Osteocyte (in vitro differentiated cells): ENCODE results near the gene TBX21. TPM values are rescaled to one million over a fixed set of nuclear protein-coding genes. Genes with fewer than 3 reads are reported as not detected.

Experiments used
- DNase-seq: peaks from one replicate; pipeline ENCODE4 v3.0.0; 2021; ENCODE audit warnings: mixed read lengths; ENCODE audit not compliant: unreplicated experiment; ENCODE audit errors: extremely low spot score
- H3K27ac Mint-ChIP-seq: one replicate; pipeline ENCODE4 v1.8.0; 2021; ENCODE audit warnings: mild to moderate bottlenecking, mixed read lengths; ENCODE audit not compliant: unreplicated experiment
- H3K27me3 Mint-ChIP-seq: one replicate; pipeline ENCODE4 v1.8.0; 2021; ENCODE audit warnings: mixed read lengths; ENCODE audit not compliant: unreplicated experiment
- H3K36me3 Mint-ChIP-seq: one replicate; pipeline ENCODE4 v1.8.0; 2021; ENCODE audit warnings: mixed read lengths; ENCODE audit not compliant: unreplicated experiment
- H3K4me1 Mint-ChIP-seq: one replicate; pipeline ENCODE4 v1.8.0; 2021; ENCODE audit warnings: mixed read lengths; ENCODE audit not compliant: unreplicated experiment
- H3K4me3 Mint-ChIP-seq: one replicate; pipeline ENCODE4 v1.8.0; 2021; ENCODE audit warnings: mild to moderate bottlenecking, moderate library complexity, mixed read lengths; ENCODE audit not compliant: unreplicated experiment
- H3K9me3 Mint-ChIP-seq: one replicate; pipeline ENCODE4 v1.8.0; 2021; ENCODE audit warnings: mixed read lengths; ENCODE audit not compliant: unreplicated experiment
- total RNA-seq: library from RNA; stranded (reverse); gene quantifications from 2 replicates; pipeline ENCODE4 v1.2.1, GENCODE V29; 2021
- TF ChIP-seq, protein P1 (sequence below): fragments of 200-600 bp; sonication (generic); IDR thresholded peaks from 2 replicates; pipeline ENCODE4 v1.5.0; 2021; ENCODE audit warnings: antibody characterized with exemption, mild to moderate bottlenecking, moderate library complexity

The TBX21 gene
- total RNA-seq, 1 donor from 2014 or later = not detected

DNA sequence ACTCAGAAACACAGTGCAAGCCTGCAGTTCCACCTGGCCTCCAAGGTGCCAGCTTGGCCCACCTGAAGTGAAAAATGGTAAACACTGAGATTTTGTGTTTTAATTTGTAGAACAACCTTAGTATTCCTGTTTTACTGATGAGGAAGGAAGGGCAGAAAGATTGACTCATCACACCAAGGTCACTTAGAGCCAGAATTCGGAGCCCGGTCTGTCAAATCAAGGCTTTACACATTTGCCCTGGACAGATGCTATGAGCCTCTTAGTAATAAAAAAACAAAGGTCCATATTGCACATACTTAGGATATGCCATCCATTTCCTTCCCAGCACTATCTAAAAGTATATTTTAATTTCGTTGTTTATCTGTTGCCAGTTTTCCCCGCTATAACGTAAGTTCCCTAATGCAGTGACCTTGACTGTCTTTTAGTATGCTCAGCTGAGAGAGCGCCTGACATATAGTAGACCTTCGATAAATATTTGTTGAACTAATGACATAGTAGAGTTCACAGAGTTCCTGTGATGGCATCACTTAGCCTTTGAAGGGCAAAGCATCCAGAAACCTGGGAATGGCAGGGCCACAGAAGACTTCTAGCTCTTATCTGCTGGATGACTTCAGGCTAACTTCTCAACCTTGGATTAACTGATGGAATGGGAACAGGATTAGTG, 46.2 kb upstream of the TBX21 start:
- DNase-seq = no peak
- no peaks in the 10 kb centered on the region for H3K4me1 Mint-ChIP-seq
- H3K36me3 Mint-ChIP-seq = peaks cover 34% of the 10 kb centered on the region
- no peaks in the 10 kb centered on the region for H3K9me3 Mint-ChIP-seq
- no peak overlapping the region for H3K27ac Mint-ChIP-seq
- H3K4me3 Mint-ChIP-seq = no peak overlapping the region
- no peaks in the 10 kb centered on the region for H3K27me3 Mint-ChIP-seq
- TF ChIP-seq, protein P1, sequence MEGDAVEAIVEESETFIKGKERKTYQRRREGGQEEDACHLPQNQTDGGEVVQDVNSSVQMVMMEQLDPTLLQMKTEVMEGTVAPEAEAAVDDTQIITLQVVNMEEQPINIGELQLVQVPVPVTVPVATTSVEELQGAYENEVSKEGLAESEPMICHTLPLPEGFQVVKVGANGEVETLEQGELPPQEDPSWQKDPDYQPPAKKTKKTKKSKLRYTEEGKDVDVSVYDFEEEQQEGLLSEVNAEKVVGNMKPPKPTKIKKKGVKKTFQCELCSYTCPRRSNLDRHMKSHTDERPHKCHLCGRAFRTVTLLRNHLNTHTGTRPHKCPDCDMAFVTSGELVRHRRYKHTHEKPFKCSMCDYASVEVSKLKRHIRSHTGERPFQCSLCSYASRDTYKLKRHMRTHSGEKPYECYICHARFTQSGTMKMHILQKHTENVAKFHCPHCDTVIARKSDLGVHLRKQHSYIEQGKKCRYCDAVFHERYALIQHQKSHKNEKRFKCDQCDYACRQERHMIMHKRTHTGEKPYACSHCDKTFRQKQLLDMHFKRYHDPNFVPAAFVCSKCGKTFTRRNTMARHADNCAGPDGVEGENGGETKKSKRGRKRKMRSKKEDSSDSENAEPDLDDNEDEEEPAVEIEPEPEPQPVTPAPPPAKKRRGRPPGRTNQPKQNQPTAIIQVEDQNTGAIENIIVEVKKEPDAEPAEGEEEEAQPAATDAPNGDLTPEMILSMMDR = no peak

DNA sequence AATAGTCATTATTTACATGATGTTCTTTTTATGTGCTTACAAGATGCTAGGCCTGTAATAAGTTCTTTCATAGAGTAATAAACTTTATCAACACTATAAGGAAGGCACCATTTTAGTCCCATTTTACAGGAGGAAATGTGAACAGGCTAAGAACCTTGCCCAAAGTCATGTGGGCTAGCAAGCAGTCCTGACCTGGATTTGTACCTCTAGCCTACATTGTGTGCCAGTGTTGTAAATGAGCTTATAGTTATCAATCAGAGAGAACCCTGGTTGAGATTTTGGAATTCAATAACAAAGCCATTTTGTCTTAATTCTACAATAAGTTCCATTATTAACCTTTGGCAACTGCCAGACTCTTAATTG, 45.7 kb upstream of the TBX21 start:
- Mint-ChIP-seq H3K9me3 (no peaks in the 10 kb centered on the region), H3K4me3 (no peak overlapping the region), H3K36me3 (peaks cover 29% of the 10 kb centered on the region), H3K27ac (no peak overlapping the region), H3K27me3 (no peaks in the 10 kb centered on the region), H3K4me1 (no peaks in the 10 kb centered on the region)
- no peak for DNase-seq
- TF ChIP-seq, protein P1 = no peak

DNA sequence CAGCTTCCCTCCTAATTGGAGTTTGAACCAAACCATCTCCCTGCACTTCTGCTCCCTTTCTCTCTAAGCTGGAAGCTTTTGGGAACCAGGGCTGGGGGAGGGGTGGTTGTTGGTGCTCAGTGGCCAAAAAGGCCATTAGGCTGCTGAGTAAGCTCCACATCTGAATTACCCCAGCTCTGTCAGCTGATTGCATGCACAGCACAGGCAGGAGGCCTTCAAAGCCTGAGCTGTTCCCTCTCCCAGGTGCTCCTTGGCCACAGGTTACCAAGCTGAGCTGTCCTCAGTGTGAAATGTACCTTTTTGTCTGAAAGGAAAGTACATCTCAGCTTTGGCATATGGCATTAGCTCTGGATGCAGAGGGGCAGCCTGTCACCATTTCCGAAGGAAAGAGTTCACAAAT, 45.3 kb upstream of the TBX21 start:
- no peaks in the 10 kb centered on the region for H3K27me3 Mint-ChIP-seq
- DNase-seq = no peak
- peaks cover 24% of the 10 kb centered on the region for H3K36me3 Mint-ChIP-seq
- TF ChIP-seq, protein P1 = no peak
- H3K9me3 Mint-ChIP-seq = no peaks in the 10 kb centered on the region
- H3K27ac Mint-ChIP-seq = no peak overlapping the region
- no peak overlapping the region for H3K4me3 Mint-ChIP-seq
- H3K4me1 Mint-ChIP-seq = peaks cover 3% of the 10 kb centered on the region

- Mint-ChIP-seq H3K4me3 (no peak overlapping the region), H3K27ac (no peak overlapping the region), H3K36me3 (peaks cover 5% of the 10 kb centered on the region), H3K27me3 (no peaks in the 10 kb centered on the region), H3K4me1 (peaks cover 14% of the 10 kb centered on the region), H3K9me3 (no peaks in the 10 kb centered on the region)
- no peak for DNase-seq
- TF ChIP-seq, protein P1 = no peak
Observed at GRCh38 chr17:47690121-47690520, 42.9 kb upstream of the TBX21 start.

DNA sequence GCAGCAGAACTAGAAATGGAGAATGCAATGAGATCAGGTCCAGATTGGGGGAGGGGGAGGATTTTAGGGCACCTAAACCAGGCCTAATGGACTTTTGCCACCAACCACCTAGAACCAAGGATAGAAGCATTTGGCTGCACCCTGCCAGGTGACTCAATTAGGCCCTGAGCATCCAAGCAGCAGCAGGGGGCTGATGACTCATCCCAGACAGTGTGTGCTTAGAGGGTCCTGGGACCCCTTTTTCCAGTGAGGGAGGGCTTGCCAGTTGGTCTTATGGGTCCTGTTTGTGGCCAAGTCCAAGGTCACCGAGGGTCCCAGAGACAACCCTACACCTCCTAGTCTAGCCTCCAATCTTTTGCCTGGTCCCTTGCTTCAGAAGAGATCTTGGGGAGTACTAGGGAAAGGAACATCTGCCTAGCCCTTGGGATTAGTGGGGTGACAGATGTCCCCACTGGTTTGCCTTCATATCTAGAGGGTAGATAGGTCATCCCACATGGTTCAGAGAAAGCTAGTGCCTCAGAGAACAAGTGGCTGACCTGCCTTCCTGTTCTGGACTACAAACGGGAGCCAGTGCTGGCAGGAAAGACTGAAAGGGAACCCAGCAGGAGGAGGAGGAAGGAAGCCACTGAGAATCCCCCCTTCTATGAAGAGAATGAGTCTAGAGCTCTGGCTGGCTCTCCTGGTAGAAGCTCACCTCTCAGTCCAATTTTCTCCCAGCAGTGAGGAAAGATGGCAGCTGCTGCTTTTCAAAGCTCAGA, 40.7 kb upstream of the TBX21 start:
- no peaks in the 10 kb centered on the region for H3K27me3 Mint-ChIP-seq
- no peak overlapping the region for H3K27ac Mint-ChIP-seq
- peak overlapping the region; percentile 83 for H3K4me3 Mint-ChIP-seq
- no peaks in the 10 kb centered on the region for H3K9me3 Mint-ChIP-seq
- TF ChIP-seq, protein P1 = no peak
- no peaks in the 10 kb centered on the region for H3K36me3 Mint-ChIP-seq
- peaks cover 22% of the 10 kb centered on the region for H3K4me1 Mint-ChIP-seq
- DNase-seq = no peak
